SK-N-SH (cell line): ENCODE data around the gene DCLK3.

Source experiments
- CTCF ChIP-seq: fragments of 200-600 bp; sonication (generic); IDR thresholded peaks from 2 replicates; pipeline ENCODE4 v1.6.1; 2017; ENCODE audit warnings: antibody characterized with exemption, mild to moderate bottlenecking, moderate library complexity
- NFIC ChIP-seq: IDR thresholded peaks from 2 replicates; pipeline ENCODE4 v1.4.0; 2012; ENCODE audit warnings: borderline replicate concordance
- SIN3A ChIP-seq: IDR thresholded peaks from 2 replicates; pipeline ENCODE4 v1.6.1; 2012; ENCODE audit warnings: low read depth, mild to moderate bottlenecking, low read length, moderate library complexity, borderline replicate concordance
- TAF1 ChIP-seq: IDR thresholded peaks from 2 replicates; pipeline ENCODE4 v1.6.1; 2012; ENCODE audit warnings: low read depth, mild to moderate bottlenecking, low read length, moderate library complexity, borderline replicate concordance
- TEAD4 ChIP-seq: IDR thresholded peaks from 2 replicates; pipeline ENCODE4 v1.4.0; 2012; ENCODE audit warnings: mild to moderate bottlenecking, borderline replicate concordance; ENCODE audit not compliant: insufficient read depth

GRCh38 chr3:36743826-36744225, 20.5 kb downstream of the DCLK3 start:
- TF ChIP-seq TEAD4 (no peak), CTCF (no peak), SIN3A (no peak), TAF1 (no peak), NFIC (no peak)
